Measurements from ENCODE around the gene BEST3.

DNA sequence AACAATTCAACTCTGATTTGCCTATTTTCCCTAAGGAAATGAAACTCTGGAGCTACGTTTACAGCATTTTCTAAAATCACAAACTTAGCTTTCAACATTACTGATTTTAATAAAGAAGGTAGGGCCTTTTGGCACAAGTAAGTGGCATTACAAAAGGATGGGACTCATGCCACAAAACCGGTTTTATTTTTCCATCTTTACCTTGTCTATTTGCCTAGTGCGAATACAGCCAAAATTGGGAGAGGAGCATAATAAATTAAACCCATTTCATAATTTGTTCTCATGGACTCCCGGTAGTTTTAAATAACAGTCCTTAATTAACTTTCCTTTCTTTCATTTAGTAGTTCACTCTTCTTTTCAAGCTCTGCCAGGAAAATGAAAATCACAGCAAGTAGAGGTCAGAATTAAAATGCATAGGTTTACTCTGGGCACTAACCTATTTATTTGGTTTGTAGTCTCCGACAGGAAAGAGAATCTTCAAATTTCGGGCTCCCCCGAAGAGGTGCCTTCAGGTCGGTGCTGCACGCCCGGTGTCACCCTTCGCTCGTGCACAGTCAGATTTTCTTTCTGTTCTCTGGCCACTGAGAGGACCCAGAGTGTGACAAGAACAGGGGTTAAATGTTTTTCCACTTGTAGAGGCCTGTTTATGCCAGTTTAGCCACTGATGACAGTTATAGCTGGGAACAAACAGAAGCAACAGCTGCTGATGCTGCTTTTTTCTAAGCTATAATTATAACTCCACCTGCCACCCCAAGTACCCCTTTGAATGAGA is at the start of gene BEST3:
- TF ChIP-seq, protein P1, sequence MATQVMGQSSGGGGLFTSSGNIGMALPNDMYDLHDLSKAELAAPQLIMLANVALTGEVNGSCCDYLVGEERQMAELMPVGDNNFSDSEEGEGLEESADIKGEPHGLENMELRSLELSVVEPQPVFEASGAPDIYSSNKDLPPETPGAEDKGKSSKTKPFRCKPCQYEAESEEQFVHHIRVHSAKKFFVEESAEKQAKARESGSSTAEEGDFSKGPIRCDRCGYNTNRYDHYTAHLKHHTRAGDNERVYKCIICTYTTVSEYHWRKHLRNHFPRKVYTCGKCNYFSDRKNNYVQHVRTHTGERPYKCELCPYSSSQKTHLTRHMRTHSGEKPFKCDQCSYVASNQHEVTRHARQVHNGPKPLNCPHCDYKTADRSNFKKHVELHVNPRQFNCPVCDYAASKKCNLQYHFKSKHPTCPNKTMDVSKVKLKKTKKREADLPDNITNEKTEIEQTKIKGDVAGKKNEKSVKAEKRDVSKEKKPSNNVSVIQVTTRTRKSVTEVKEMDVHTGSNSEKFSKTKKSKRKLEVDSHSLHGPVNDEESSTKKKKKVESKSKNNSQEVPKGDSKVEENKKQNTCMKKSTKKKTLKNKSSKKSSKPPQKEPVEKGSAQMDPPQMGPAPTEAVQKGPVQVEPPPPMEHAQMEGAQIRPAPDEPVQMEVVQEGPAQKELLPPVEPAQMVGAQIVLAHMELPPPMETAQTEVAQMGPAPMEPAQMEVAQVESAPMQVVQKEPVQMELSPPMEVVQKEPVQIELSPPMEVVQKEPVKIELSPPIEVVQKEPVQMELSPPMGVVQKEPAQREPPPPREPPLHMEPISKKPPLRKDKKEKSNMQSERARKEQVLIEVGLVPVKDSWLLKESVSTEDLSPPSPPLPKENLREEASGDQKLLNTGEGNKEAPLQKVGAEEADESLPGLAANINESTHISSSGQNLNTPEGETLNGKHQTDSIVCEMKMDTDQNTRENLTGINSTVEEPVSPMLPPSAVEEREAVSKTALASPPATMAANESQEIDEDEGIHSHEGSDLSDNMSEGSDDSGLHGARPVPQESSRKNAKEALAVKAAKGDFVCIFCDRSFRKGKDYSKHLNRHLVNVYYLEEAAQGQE (IDR thresholded peaks at IDR 0.05; ENCODE audit: unreplicated experiment) = no peak
- no peak for TF ChIP-seq EZH2 (IDR thresholded peaks at IDR 0.05; ENCODE audit: low read depth, unreplicated experiment)
- TF ChIP-seq, protein P2, sequence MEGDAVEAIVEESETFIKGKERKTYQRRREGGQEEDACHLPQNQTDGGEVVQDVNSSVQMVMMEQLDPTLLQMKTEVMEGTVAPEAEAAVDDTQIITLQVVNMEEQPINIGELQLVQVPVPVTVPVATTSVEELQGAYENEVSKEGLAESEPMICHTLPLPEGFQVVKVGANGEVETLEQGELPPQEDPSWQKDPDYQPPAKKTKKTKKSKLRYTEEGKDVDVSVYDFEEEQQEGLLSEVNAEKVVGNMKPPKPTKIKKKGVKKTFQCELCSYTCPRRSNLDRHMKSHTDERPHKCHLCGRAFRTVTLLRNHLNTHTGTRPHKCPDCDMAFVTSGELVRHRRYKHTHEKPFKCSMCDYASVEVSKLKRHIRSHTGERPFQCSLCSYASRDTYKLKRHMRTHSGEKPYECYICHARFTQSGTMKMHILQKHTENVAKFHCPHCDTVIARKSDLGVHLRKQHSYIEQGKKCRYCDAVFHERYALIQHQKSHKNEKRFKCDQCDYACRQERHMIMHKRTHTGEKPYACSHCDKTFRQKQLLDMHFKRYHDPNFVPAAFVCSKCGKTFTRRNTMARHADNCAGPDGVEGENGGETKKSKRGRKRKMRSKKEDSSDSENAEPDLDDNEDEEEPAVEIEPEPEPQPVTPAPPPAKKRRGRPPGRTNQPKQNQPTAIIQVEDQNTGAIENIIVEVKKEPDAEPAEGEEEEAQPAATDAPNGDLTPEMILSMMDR (conservative IDR thresholded peaks at IDR 0.05; ENCODE audit: low read depth in 2 of 2) = no peak
- no peak for TF ChIP-seq POLR2AphosphoS5 (IDR thresholded peaks at IDR 0.05; ENCODE audit: low read depth)
- no peak for TF ChIP-seq EZH2phosphoT487 (IDR thresholded peaks at IDR 0.05; ENCODE audit: unreplicated experiment)
- TF ChIP-seq ZNF462 (CRISPR knock-in tag; IDR thresholded peaks at IDR 0.05) = no peak
- TF ChIP-seq, protein P3, sequence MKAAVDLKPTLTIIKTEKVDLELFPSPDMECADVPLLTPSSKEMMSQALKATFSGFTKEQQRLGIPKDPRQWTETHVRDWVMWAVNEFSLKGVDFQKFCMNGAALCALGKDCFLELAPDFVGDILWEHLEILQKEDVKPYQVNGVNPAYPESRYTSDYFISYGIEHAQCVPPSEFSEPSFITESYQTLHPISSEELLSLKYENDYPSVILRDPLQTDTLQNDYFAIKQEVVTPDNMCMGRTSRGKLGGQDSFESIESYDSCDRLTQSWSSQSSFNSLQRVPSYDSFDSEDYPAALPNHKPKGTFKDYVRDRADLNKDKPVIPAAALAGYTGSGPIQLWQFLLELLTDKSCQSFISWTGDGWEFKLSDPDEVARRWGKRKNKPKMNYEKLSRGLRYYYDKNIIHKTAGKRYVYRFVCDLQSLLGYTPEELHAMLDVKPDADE (IDR thresholded peaks at IDR 0.05) = no peak
- no peak for TF ChIP-seq CREB1 (CRISPR knock-in tag; IDR thresholded peaks at IDR 0.05; ENCODE audit: low read depth)

All from GM23338 (cell line).